Tibial artery (tissue), 4 donors: ENCODE measurements around the gene LARP4B.

Experiments used
- DNase-seq, 2 donors: peaks; one replicate each; pipeline ENCODE4 v3.0.0-alpha.2; 2019
- H3K27ac ChIP-seq, 2 donors: fragments of 200-600 bp; sonication (generic) in 1 of 2; 1 replicate in 1 of 2; 2 replicates in 1 of 2; pipeline ENCODE4 v1.5.1; 2018 to 2019; ENCODE audit warnings: mild to moderate bottlenecking in 1 of 2
- H3K27me3 ChIP-seq, 2 donors: fragments of 200-600 bp; sonication (generic) in 1 of 2; one replicate each; pipeline versions ENCODE4 v1.5.1 to v1.6.0; 2016 to 2019
- H3K36me3 ChIP-seq, 3 donors: fragments of 200-600 bp; sonication (generic) in 2 of 3; one replicate each; pipeline ENCODE4 v1.5.1; 2016 to 2019; ENCODE audit warnings: mild to moderate bottlenecking in 2 of 3
- H3K4me1 ChIP-seq, 4 donors: fragments of 200-600 bp; sonication (generic) in 2 of 4; 1 replicate in 3 of 4; 2 replicates in 1 of 4; pipeline ENCODE4 v1.5.1; 2016 to 2019
- H3K4me3 ChIP-seq, 2 donors: fragments of 200-600 bp; sonication (generic) in 1 of 2; 1 replicate in 1 of 2; 2 replicates in 1 of 2; pipeline ENCODE4 v1.5.1; 2018 to 2019; ENCODE audit warnings: mild to moderate bottlenecking in 2 of 2
- H3K9me3 ChIP-seq, 3 donors: fragments of 200-600 bp; sonication (generic) in 1 of 3; one replicate each; pipeline ENCODE4 v1.5.1; 2016 to 2019
- CTCF ChIP-seq, 2 experiments: fragments of 200-600 bp in 1 of 2; fragments of 450-650 bp in 1 of 2; IDR thresholded peaks; one replicate each; pipeline ENCODE4 v1.5.1; 2017 to 2019; ENCODE audit warnings: antibody characterized with exemption in 2 of 2, mild to moderate bottlenecking in 1 of 2, moderate library complexity in 1 of 2
- intact Hi-C: fragments of 100-400 bp; cut with DNase I; formaldehyde crosslinking; loops from one replicate; pipeline ENCODE4 v1.15.0; 2023; ENCODE audit warnings: low total_unique reads

LARP4B gene

GRCh38 chr10:969473-970150 lies 38.1 kb upstream of the LARP4B start:
- Histone ChIP-seq H3K27ac (no peak overlapping the region), H3K4me3 (no peak overlapping the region), H3K27me3 (no peaks in the 10 kb centered on the region), H3K36me3 (no peaks in the 10 kb centered on the region), H3K4me1 (no peaks in the 10 kb centered on the region), H3K9me3 (peaks cover 0 to 6% (median 0%) of the 10 kb centered on the region in 3 donors)
- intact Hi-C loops: no loop called here
- DNase-seq: no peak
- no peak for TF ChIP-seq CTCF (IDR thresholded peaks at IDR 0.05)

DNA sequence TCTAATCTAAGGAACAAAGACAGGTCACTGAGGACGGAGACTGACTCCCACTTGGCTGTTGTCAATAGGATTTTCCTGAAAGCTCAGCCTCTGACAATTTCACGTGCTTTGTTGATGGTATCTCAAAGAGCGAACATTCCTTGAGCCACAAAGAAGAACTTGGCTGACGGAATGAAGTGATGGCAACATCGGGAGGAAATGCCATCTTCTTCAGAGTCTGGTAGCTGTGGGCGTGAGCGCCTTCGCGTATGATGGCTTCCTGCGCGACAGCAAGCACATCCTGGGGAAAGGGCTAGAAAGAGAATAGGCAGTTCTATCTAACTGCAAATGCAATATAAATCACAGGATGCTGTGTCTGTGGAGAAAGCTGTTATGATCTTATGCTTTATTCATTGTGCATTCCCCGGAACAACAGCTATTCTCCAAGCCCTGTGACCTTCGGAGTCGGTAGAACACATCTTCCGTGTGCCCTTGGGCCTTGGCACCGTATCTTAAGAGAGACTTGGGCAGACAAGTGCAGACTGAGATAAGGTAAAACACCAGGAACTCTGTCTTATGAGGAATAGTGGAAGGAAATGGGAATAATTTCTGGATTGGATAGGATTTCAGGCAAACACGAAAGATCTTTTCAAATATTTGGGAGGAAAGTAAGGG lies 37.2 kb upstream of the LARP4B start:
- no peaks in the 10 kb centered on the region for H3K27me3 ChIP-seq
- no peak for TF ChIP-seq CTCF (IDR thresholded peaks at IDR 0.05)
- no peaks in the 10 kb centered on the region for H3K36me3 ChIP-seq
- no peaks in the 10 kb centered on the region for H3K4me1 ChIP-seq
- intact Hi-C loops: no loop called here
- H3K4me3 ChIP-seq: no peak overlapping the region
- no peak overlapping the region for H3K27ac ChIP-seq
- no peak for DNase-seq
- H3K9me3 ChIP-seq: peaks cover 0 to 6% (median 0%) of the 10 kb centered on the region in 3 donors

DNA sequence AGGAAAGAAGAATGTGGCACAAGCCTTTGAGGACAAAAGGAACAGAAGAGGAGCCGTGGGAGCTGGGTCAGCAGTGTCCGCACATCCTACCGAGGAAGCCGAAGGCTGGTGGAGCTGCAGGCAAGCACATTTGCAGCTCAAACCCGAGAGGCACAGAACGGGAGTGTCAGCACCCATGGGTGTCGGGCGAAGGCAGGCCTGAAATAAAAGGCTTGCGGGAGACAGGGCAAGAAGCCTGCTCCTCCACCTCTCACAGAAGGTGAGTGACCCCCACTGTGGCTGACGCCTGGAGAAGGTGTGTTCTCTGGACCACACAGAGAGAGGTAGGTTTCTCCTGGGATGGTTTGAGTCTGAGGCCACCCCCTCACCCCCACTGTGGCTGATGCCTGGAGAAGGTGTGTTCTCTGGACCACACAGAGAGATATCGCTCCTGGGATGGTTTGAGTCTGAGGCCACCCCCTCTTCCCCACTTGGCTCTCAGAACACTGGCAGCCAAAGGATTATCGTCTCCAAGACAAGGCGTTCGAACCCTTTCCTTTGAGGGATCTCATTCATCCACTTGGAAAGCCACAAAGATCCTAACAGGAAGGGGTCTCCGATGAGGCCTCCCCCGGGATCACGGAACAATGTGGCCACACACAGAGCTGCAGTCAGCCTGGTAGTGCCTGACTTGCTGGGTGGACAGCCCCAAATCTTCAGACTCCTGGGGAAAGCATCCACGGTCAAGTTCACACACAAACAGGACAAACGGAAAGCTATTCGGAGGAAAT lies 35.1 kb upstream of the LARP4B start:
- intact Hi-C loops: no loop called here
- Histone ChIP-seq H3K36me3 (no peaks in the 10 kb centered on the region), H3K27ac (no peak overlapping the region), H3K4me3 (no peak overlapping the region), H3K4me1 (no peaks in the 10 kb centered on the region), H3K27me3 (no peaks in the 10 kb centered on the region), H3K9me3 (no peaks in the 10 kb centered on the region)
- peak in 1 of 2 donors; percentile 51 for DNase-seq
- no peak for TF ChIP-seq CTCF (IDR thresholded peaks at IDR 0.05)

DNA sequence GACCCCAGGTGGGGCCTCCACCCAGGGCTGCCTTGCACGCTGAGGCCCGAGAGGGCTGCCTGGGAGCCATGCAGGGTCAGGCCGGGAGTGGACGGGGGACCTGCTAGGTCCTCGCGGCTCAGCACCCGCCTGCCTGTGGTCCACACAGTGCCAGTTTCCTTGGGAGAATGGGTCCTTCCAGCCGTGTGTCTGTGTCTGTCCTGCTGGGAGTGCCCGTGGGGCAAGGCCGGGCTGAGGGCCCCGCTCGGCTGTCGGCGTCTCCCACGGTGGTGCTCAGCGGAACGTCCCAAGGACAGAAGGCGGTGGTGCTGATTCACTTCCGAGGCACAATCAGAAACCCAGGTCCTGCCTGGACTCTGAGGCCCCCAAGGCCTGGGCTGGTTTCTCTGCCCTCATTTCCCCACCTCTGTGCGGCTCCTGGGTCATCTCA lies 33.5 kb upstream of the LARP4B start:
- peak in 1 of 2 donors; percentile 35 for DNase-seq
- H3K9me3 ChIP-seq: no peaks in the 10 kb centered on the region
- peaks cover 0 to 5% of the 10 kb centered on the region in 2 donors for H3K27me3 ChIP-seq
- intact Hi-C loops: loop anchor here (5.0 kb wide), 1 partner anchor 352 kb away; no protein-coding TSS in a partner anchor
- TF ChIP-seq CTCF (IDR thresholded peaks at IDR 0.05): no peak
- H3K4me1 ChIP-seq: no peaks in the 10 kb centered on the region
- no peak overlapping the region for H3K27ac ChIP-seq
- H3K36me3 ChIP-seq: no peaks in the 10 kb centered on the region
- H3K4me3 ChIP-seq: no peak overlapping the region

DNA sequence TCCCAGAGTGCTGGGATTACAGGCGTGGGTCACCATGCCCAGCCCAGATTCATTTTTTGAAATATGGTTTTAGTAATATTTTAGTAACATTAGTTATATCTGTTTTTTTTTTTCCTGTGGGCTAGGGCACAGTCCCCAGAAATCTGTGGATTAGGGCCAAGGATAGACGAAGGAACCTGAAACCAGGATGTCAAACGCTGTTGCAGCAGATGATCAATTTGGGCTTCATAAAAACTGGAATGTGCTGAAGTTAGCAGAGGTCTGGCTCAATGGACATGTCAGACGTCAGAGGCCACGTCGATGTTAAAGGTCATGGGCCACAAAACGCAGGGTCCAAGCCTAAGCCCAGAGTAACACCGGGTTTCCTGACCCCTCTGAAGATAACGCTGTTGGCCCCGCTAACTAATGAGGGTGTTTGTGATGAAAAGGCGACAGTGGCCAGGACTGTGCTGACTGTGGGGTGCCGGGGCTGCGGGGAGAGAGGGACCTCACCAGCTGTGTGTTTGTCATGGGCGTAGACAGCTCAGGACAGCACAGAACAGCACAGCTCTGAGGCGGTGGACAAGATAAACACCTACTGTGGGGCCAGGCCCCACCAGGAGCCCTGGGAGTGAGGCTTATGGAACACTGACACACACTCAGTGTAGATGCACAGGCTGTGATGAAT lies 32.9 kb upstream of the LARP4B start:
- DNase-seq: no peak
- intact Hi-C loops: loop anchor here (5.0 kb wide), 1 partner anchor 353 kb away; no protein-coding TSS in a partner anchor
- no peak for TF ChIP-seq CTCF (IDR thresholded peaks at IDR 0.05)
- Histone ChIP-seq H3K9me3 (no peaks in the 10 kb centered on the region), H3K27ac (no peak overlapping the region), H3K36me3 (no peaks in the 10 kb centered on the region), H3K4me1 (no peaks in the 10 kb centered on the region), H3K27me3 (peaks cover 0 to 5% of the 10 kb centered on the region in 2 donors), H3K4me3 (no peak overlapping the region)
